HepG2 (cell line): ENCODE data around the gene SELENOV. TPM values are rescaled to one million over a fixed set of nuclear protein-coding genes. Genes with fewer than 3 reads are reported as not detected.
A peak's percentile ranks its signal among the peaks of the same experiment; 100 is the strongest.

Experiments used
- ATAC-seq: fragments of 200-7000 bp; cut with Tn5 transposase; 3 replicates; pipeline ENCODE4 v1.9.1; 2020; ENCODE audit warnings: mild to moderate bottlenecking, moderate library complexity
- BruUV-seq: library from RNA; stranded (reverse); fragments of 400-500 nt; replicated peaks from 2 replicates; lab custom pipeline; 2021; lab: Mats Ljungman, UMichigan
- CTCF ChIA-PET: fragments of 300-600 bp; formaldehyde crosslinking; extraction: SDS; loops from one replicate; lab custom pipeline; 2021; ENCODE audit warnings: low total read pairs, inconsistent platforms, low intra/inter-chr PET ratio; lab: Yijun Ruan, JAX
- POLR2A ChIA-PET: fragments of 350-600 bp; sonication (Branson Sonifier 250); formaldehyde crosslinking; loops from one replicate; lab custom pipeline; 2020; ENCODE audit warnings: antibody characterized with exemption, inconsistent platforms; lab: Yijun Ruan, JAX
- DNase-seq: peaks from one replicate; pipeline ENCODE4 v3.0.0-alpha.2; 2015; ENCODE audit warnings: low spot score
- FAIRE-seq: peaks from 3 replicates; lab custom pipeline; 2011; peaks lifted over from hg19 to GRCh38; lab: Jason Lieb, UNC
- H2AFZ ChIP-seq: one replicate; pipeline ENCODE4 v1.6.1; 2011; ENCODE audit warnings: low read length, inconsistent platforms
- H3K27ac ChIP-seq: fragments of 300-600 bp; 3 replicates; pipeline ENCODE4 v1.8.0; 2011; ENCODE audit warnings: mixed run types, mild to moderate bottlenecking, mixed read lengths, low read length, inconsistent platforms; ENCODE audit not compliant: insufficient read depth; ENCODE audit errors: extremely low read length
- H3K27me3 ChIP-seq, 2 experiments: fragments of 200-600 bp in 1 of 2; 2 replicates in 1 of 2; 3 replicates in 1 of 2; pipeline versions ENCODE4 v1.6.0 to v1.8.0; 2011; ENCODE audit warnings: low read length in 2 of 2, mild to moderate bottlenecking in 2 of 2, moderate library complexity in 2 of 2, inconsistent platforms in 1 of 2; ENCODE audit not compliant: insufficient read depth in 2 of 2, control insufficient read depth in 1 of 2
- H3K36me3 ChIP-seq, 2 experiments: fragments of 200-600 bp in 1 of 2; replicated peaks in 1 of 2; 2 replicates in 1 of 2; 3 replicates in 1 of 2; pipeline versions ENCODE4 v1.5.1 to v1.8.0; 2011; ENCODE audit warnings: low read length in 2 of 2, inconsistent platforms in 1 of 2; ENCODE audit not compliant: insufficient read depth in 2 of 2, control insufficient read depth in 1 of 2
- H3K4me1 ChIP-seq: 2 replicates; pipeline ENCODE4 v1.5.1; 2012; ENCODE audit warnings: low read length, inconsistent platforms; ENCODE audit not compliant: insufficient read depth
- H3K4me2 ChIP-seq: 2 replicates; pipeline ENCODE4 v1.6.0; 2011; ENCODE audit warnings: low read depth, low read length, inconsistent platforms
- H3K4me3 ChIP-seq, 3 experiments: fragments of 200-600 bp in 1 of 3; sonication (generic), shearing (Covaris generic) in 1 of 3; replicated peaks in 1 of 3; 2 replicates each; pipeline ENCODE4 v1.5.1; 2011 to 2016; ENCODE audit warnings: low read length in 3 of 3, inconsistent platforms in 2 of 3, low read depth in 2 of 3, mild to moderate bottlenecking in 2 of 3, control low read depth in 1 of 3, mixed read lengths in 1 of 3; ENCODE audit not compliant: insufficient read depth in 1 of 3
- H3K79me2 ChIP-seq: one replicate; pipeline ENCODE4 v1.6.1; 2011; ENCODE audit warnings: low read length, inconsistent platforms; ENCODE audit not compliant: insufficient read depth
- H3K9ac ChIP-seq: 2 replicates; pipeline ENCODE4 v1.6.0; 2011; ENCODE audit warnings: mild to moderate bottlenecking, low read depth, low read length, inconsistent platforms; ENCODE audit not compliant: insufficient read depth
- H3K9me3 ChIP-seq: 2 replicates; pipeline ENCODE4 v1.5.1; 2012; ENCODE audit warnings: mild to moderate bottlenecking, low read length
- H4K20me1 ChIP-seq: 2 replicates; pipeline ENCODE4 v1.6.0; 2011; ENCODE audit warnings: inconsistent platforms, mild to moderate bottlenecking, low read length, moderate library complexity; ENCODE audit not compliant: insufficient read depth
- ATAD3A ChIP-seq: sonication (generic); formaldehyde crosslinking; IDR thresholded peaks from 2 replicates; pipeline ENCODE4 v1.4.0; 2020; ENCODE audit warnings: missing genetic modification reagents
- BCL3 ChIP-seq: sonication (generic); formaldehyde crosslinking; IDR thresholded peaks from 2 replicates; pipeline ENCODE4 v1.5.1; 2020; ENCODE audit warnings: mild to moderate bottlenecking, missing genetic modification reagents, moderate library complexity
- ELF1 ChIP-seq: sonication (generic); formaldehyde crosslinking; IDR thresholded peaks from 2 replicates; pipeline ENCODE4 v1.4.0; 2020; ENCODE audit warnings: missing genetic modification reagents
- HDAC6 ChIP-seq: fragments of 200-600 bp; sonication (generic); IDR thresholded peaks from 2 replicates; pipeline ENCODE4 v1.7.0; 2017; ENCODE audit warnings: mild to moderate bottlenecking, antibody characterized with exemption, low read length, low read depth
- HNRNPK ChIP-seq: fragments of 200-400 bp; formaldehyde crosslinking; IDR thresholded peaks from 2 replicates; pipeline ENCODE4 v1.6.1; 2018; ENCODE audit warnings: low read length, low read depth, moderate library complexity, mild to moderate bottlenecking; ENCODE audit not compliant: poor library complexity, severe bottlenecking
- HOXD1 ChIP-seq: sonication (generic); formaldehyde crosslinking; IDR thresholded peaks from 2 replicates; pipeline ENCODE4 v1.5.0; 2020; ENCODE audit warnings: missing genetic modification reagents
- IKZF1 ChIP-seq: fragments of 450-650 bp; IDR thresholded peaks from 2 replicates; pipeline ENCODE4 v1.7.1; 2016
- MEF2D ChIP-seq: sonication (generic); formaldehyde crosslinking; IDR thresholded peaks from 2 replicates; pipeline ENCODE4 v1.5.1; 2020; ENCODE audit warnings: mild to moderate bottlenecking, missing genetic modification reagents
- NR2F2 ChIP-seq: IDR thresholded peaks from 2 replicates; pipeline ENCODE4 v1.6.1; 2012; ENCODE audit warnings: low read depth, inconsistent platforms, borderline replicate concordance
- PLRG1 ChIP-seq: fragments of 450-650 bp; conservative IDR thresholded peaks from 2 replicates; pipeline ENCODE4 v1.6.1; 2016
- POLR2A ChIP-seq, 2 experiments: IDR thresholded peaks; 2 replicates each; pipeline ENCODE4 v1.6.1; 2011; ENCODE audit warnings: low read depth in 2 of 2, low read length in 2 of 2, mild to moderate bottlenecking in 1 of 2, moderate library complexity in 1 of 2; ENCODE audit not compliant: insufficient read depth in 1 of 2
- RAD21 ChIP-seq: fragments of 450-650 bp; formaldehyde crosslinking; IDR thresholded peaks from 2 replicates; pipeline ENCODE4 v1.5.0; 2020; ENCODE audit warnings: mild to moderate bottlenecking
- TBX2 ChIP-seq: sonication (generic); formaldehyde crosslinking; IDR thresholded peaks from 2 replicates; pipeline ENCODE4 v1.5.0; 2020; ENCODE audit warnings: missing genetic modification reagents, mild to moderate bottlenecking, borderline replicate concordance
- ZBTB7A ChIP-seq: sonication (generic); formaldehyde crosslinking; IDR thresholded peaks from 2 replicates; pipeline ENCODE4 v1.8.0; 2022; ENCODE audit warnings: mild to moderate bottlenecking, missing genetic modification reagents
- ZFX ChIP-seq: sonication (generic); formaldehyde crosslinking; IDR thresholded peaks from 2 replicates; pipeline ENCODE4 v1.4.0; 2020; ENCODE audit warnings: mild to moderate bottlenecking, low read depth, missing genetic modification reagents, moderate library complexity
- ZNF18 ChIP-seq: sonication (generic); formaldehyde crosslinking; IDR thresholded peaks from 2 replicates; pipeline ENCODE4 v1.8.0; 2022; ENCODE audit warnings: mild to moderate bottlenecking, missing genetic modification reagents; ENCODE audit not compliant: insufficient replicate concordance
- ZNF562 ChIP-seq: sonication (generic); formaldehyde crosslinking; IDR thresholded peaks from 2 replicates; pipeline ENCODE4 v1.8.0; 2022; ENCODE audit warnings: missing genetic modification reagents, borderline replicate concordance
- ZNF572 ChIP-seq: sonication (generic); formaldehyde crosslinking; IDR thresholded peaks from 2 replicates; pipeline ENCODE4 v1.5.1; 2020; ENCODE audit warnings: mild to moderate bottlenecking, missing genetic modification reagents
- WGBS: methylation state at CpG from one replicate; pipeline ENCODE4 v1.1.6; 2017; ENCODE audit warnings: low lambda C conversion rate; 5-methylcytosine and 5-hydroxymethylcytosine counted together
- in situ Hi-C: cut with HindIII; loops from 2 replicates; pipeline ENCODE4 v1.10.0; 2017; ENCODE audit warnings: low pct_unique_long_range_greater_than_20kb; ENCODE audit not compliant: extremely low pct_ligation_motif_present
- intact Hi-C: fragments of 100-400 bp; cut with micrococcal nuclease; formaldehyde crosslinking; loops from one replicate; pipeline ENCODE4 v1.10.0; 2022; ENCODE audit not compliant: unreplicated experiment
- polyA plus RNA-seq, 8 experiments: library from polyadenylated mRNA; depleted of rRNA in 3 of 8; stranded (reverse) in 7 of 8; unstranded in 1 of 8; fragments of >200 nt; fragmentation: Illumina TruSeq in 4 of 8; extraction: Trizol in 4 of 8; gene quantifications; 2 replicates each; pipeline versions ENCODE4 v1.2.1 to v1.2.3, GENCODE V29; 2011 to 2016; ENCODE audit warnings: low read depth in 4 of 8, missing spikeins in 1 of 8, mixed read lengths in 1 of 8; ENCODE audit not compliant: insufficient read depth in 1 of 8
- total RNA-seq, 5 experiments: library from RNA; depleted of rRNA; stranded (reverse); fragments of >200 nt; fragmentation: Illumina TruSeq; extraction: Trizol; gene quantifications; 2 replicates each; pipeline ENCODE4 v1.2.3, GENCODE V29; 2016; ENCODE audit warnings: low read depth in 1 of 5
- TF ChIP-seq, protein P1 (sequence below): sonication (generic); formaldehyde crosslinking; IDR thresholded peaks from 2 replicates; pipeline ENCODE4 v1.4.0; 2020; ENCODE audit warnings: missing genetic modification reagents, borderline replicate concordance

Gene SELENOV
- total and polyA plus RNA-seq, 2 of the 13 experiments (the other 11 are each of a cell fraction or from before 2014, with no cell fraction given), result not detected

DNA sequence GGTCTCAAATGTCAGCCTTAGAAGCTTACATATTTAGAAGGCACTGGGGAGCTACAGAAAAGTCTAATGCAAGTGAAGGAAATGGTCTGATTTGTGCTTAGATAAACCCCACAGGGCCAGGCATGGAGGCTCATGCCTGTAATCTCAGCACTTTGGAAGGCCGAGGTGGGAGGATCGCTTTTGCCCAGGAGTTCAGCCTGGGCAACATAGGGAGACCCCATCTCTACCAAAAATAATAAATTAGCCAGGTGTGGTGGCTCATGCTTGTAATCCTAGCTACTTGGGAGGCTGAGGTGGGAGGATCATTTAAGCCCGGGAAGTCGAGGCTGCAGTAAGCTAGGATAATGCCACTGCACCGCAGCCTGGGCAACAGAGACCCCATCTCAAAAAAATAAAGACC, 18.9 kb upstream of the SELENOV start (continued):
- no peak for TF ChIP-seq BCL3 (CRISPR knock-in tag)
- no peak for TF ChIP-seq POLR2A (IDR thresholded peaks at IDR 0.05; ENCODE audit: insufficient read depth in 1 of 2, low read depth in 2 of 2, low read length in 2 of 2)

DNA sequence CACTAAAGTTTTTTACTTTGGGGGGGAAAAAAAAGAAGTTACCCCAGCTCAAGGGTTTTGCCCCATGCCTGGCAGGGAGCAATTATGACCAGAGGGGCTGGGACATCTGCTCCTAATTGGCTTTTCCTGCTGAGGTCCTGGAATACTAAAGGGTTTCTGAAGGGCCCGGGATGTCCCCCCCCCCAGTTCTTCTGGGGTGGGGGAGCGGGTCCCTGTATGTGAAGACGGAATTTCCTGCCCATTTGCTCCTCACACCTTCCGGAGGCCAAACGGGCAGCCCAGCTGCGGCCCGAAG, 17.3 kb upstream of the SELENOV start:
- Histone ChIP-seq H3K4me2 (peak overlapping the region; percentile 89), H3K79me2 (no peaks in the 10 kb centered on the region), H4K20me1 (no peaks in the 10 kb centered on the region), H3K4me1 (peaks cover 24% of the 10 kb centered on the region), H3K27ac (no peak overlapping the region), H2AFZ (no peak overlapping the region), H3K36me3 (no peaks in the 10 kb centered on the region), H3K9ac (no peak overlapping the region), H3K27me3 (peaks cover 5 to 36% of the 10 kb centered on the region in 2 experiments; a peak in 4 of 5 replicates), H3K4me3 (peak overlapping the region in 1 of 3 experiments; percentile 64; a peak in 1 of 6 replicates), H3K9me3 (no peaks in the 10 kb centered on the region)
- WGBS, result 0% methylated on average over 6 of the region's 7 CpGs
- POLR2A ChIA-PET, result interaction anchor here (0.8 kb wide), 1 partner anchor 62 kb away, joined by 4 read pairs; the partner anchor contains the start of gene RPS16
- in situ Hi-C loops, result loop anchor here (5.0 kb wide), 1 partner anchor 35 kb away; the partner anchor contains the start of gene EID2B
- intact Hi-C loops, result no loop called here
- no peak for ATAC-seq
- FAIRE-seq, result no peak
- CTCF ChIA-PET, result interaction anchor here (0.8 kb wide), 1 partner anchor 43 kb away, joined by 3 read pairs; no protein-coding TSS in a partner anchor
- no peak for DNase-seq
- no TSS peak for BruUV-seq
- no peak for TF ChIP-seq ZNF562 (CRISPR knock-in tag)
- no peak for TF ChIP-seq MEF2D
- TF ChIP-seq TBX2, result 0 out of 2 replicates have a peak, but pooled peaks have one; percentile 20
- TF ChIP-seq ZNF18 (CRISPR knock-in tag), result no peak
- no peak for TF ChIP-seq PLRG1
- TF ChIP-seq NR2F2, result no peak
- no peak for TF ChIP-seq HOXD1
- TF ChIP-seq ELF1 (CRISPR knock-in tag), result no peak
- TF ChIP-seq HNRNPK, result peak; percentile 46
- no peak for TF ChIP-seq RAD21 (CRISPR knock-in tag)
- TF ChIP-seq ZNF572 (CRISPR knock-in tag), result no peak
- TF ChIP-seq ZBTB7A (CRISPR knock-in tag), result no peak
- no peak for TF ChIP-seq IKZF1
- TF ChIP-seq ATAD3A (CRISPR knock-in tag), result no peak
- TF ChIP-seq ZFX (CRISPR knock-in tag), result no peak
- TF ChIP-seq, protein P1, sequence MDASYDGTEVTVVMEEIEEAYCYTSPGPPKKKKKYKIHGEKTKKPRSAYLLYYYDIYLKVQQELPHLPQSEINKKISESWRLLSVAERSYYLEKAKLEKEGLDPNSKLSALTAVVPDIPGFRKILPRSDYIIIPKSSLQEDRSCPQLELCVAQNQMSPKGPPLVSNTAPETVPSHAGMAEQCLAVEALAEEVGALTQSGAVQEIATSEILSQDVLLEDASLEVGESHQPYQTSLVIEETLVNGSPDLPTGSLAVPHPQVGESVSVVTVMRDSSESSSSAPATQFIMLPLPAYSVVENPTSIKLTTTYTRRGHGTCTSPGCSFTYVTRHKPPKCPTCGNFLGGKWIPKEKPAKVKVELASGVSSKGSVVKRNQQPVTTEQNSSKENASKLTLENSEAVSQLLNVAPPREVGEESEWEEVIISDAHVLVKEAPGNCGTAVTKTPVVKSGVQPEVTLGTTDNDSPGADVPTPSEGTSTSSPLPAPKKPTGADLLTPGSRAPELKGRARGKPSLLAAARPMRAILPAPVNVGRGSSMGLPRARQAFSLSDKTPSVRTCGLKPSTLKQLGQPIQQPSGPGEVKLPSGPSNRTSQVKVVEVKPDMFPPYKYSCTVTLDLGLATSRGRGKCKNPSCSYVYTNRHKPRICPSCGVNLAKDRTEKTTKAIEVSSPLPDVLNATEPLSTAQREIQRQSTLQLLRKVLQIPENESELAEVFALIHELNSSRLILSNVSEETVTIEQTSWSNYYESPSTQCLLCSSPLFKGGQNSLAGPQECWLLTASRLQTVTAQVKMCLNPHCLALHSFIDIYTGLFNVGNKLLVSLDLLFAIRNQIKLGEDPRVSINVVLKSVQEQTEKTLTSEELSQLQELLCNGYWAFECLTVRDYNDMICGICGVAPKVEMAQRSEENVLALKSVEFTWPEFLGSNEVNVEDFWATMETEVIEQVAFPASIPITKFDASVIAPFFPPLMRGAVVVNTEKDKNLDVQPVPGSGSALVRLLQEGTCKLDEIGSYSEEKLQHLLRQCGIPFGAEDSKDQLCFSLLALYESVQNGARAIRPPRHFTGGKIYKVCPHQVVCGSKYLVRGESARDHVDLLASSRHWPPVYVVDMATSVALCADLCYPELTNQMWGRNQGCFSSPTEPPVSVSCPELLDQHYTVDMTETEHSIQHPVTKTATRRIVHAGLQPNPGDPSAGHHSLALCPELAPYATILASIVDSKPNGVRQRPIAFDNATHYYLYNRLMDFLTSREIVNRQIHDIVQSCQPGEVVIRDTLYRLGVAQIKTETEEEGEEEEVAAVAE, result no peak
- TF ChIP-seq HDAC6, result no peak
